Activated naive CD4-positive, alpha-beta T cell treated with anti-CD3 and anti-CD28 coated beads for 36 hours (primary cell): ENCODE results near the gene SYNE2. TPM values are rescaled to one million over a fixed set of nuclear protein-coding genes. Genes with fewer than 3 reads are reported as not detected.
"Not testable (repeated sequence)": the region's sequence is repeated elsewhere in the genome, so short reads cannot be mapped to it uniquely, and the experiment has no call there.

Experiments used
- CTCF ChIA-PET: fragments of 350-600 bp; sonication (Branson Sonifier 250); formaldehyde crosslinking; loops from one replicate; lab custom pipeline; 2021; ENCODE audit warnings: antibody characterized with exemption; lab: Charles Lee
- DNase-seq: peaks from one replicate; pipeline ENCODE4 v3.0.0-alpha.2; 2020
- H3K27ac Mint-ChIP-seq: one replicate; pipeline ENCODE4 v1.8.0; 2021; ENCODE audit warnings: mild to moderate bottlenecking, mixed read lengths
- H3K27me3 Mint-ChIP-seq: one replicate; pipeline ENCODE4 v1.8.0; 2021; ENCODE audit warnings: low read depth, mixed read lengths
- H3K36me3 Mint-ChIP-seq: one replicate; pipeline ENCODE4 v1.8.0; 2021; ENCODE audit warnings: low read depth, mixed read lengths
- H3K4me1 Mint-ChIP-seq: one replicate; pipeline ENCODE4 v1.8.0; 2021; ENCODE audit warnings: low read depth, mixed read lengths
- H3K4me3 Mint-ChIP-seq: one replicate; pipeline ENCODE4 v1.8.0; 2021; ENCODE audit warnings: mild to moderate bottlenecking, moderate library complexity, mixed read lengths
- H3K9me3 Mint-ChIP-seq: one replicate; pipeline ENCODE4 v1.8.0; 2021; ENCODE audit warnings: mixed read lengths
- intact Hi-C: fragments of 100-400 bp; cut with micrococcal nuclease; formaldehyde crosslinking; loops from one replicate; pipeline ENCODE4 v1.15.1; 2023
- total RNA-seq, 2 experiments: library from RNA; stranded (reverse); gene quantifications; one replicate each; pipeline ENCODE4 v1.2.3, GENCODE V29; 2021

The SYNE2 gene
- total RNA-seq = 10 to 100 TPM; 22.1 to 22.3 TPM

- H3K27me3 Mint-ChIP-seq = no peaks in the 10 kb centered on the region
- peaks cover 38% of the 10 kb centered on the region for H3K4me1 Mint-ChIP-seq
- H3K27ac Mint-ChIP-seq = peak within 1 kb of the TSS; percentile 87
These were observed at the start of gene SYNE2 for GRCh38 chr14:63852817-63853731. SYNE2 (plus strand) TSS chr14:63853004; CDS start chr14:63909149, 56,145 bp downstream.

GRCh38 chr14:63803221-63803791, 49.5 kb upstream of the SYNE2 start:
- CTCF ChIA-PET, DNase-seq, H3K4me1 Mint-ChIP-seq, H3K27ac Mint-ChIP-seq, intact Hi-C loops, H3K36me3 Mint-ChIP-seq, H3K9me3 Mint-ChIP-seq, H3K4me3 Mint-ChIP-seq, H3K27me3 Mint-ChIP-seq: not testable (repeated sequence)

More at GRCh38 chr14:63852817-63853731, at the start of gene SYNE2:
- peak; percentile 84 for DNase-seq
- intact Hi-C loops = loop anchor here (1.0 to 10.0 kb wide), 13 partner anchors 58 to 1072 kb away; partner anchors contain the start of genes ESR2, HSPA2, MTHFD1 and PPP1R36
- Mint-ChIP-seq H3K4me3 (peak within 1 kb of the TSS; percentile 93), H3K36me3 (peaks cover 3% of the 10 kb centered on the region), H3K9me3 (no peaks in the 10 kb centered on the region)
- CTCF ChIA-PET = interaction anchor here (0.6 to 2.3 kb wide), 12 partner anchors 11 to 157 kb away, joined by 3 to 6 read pairs (median 3); no protein-coding TSS in a partner anchor

- H3K27me3 Mint-ChIP-seq, H3K36me3 Mint-ChIP-seq, DNase-seq, H3K4me1 Mint-ChIP-seq, H3K27ac Mint-ChIP-seq, intact Hi-C loops, H3K9me3 Mint-ChIP-seq, H3K4me3 Mint-ChIP-seq: not testable (repeated sequence)
- CTCF ChIA-PET = interaction anchor here (0.6 kb wide), 1 partner anchor 40 kb away, joined by 4 read pairs; no protein-coding TSS in a partner anchor
These were observed 46.7 kb upstream of the SYNE2 start for GRCh38 chr14:63806064-63806463.

GRCh38 chr14:63811692-63812091, 41.1 kb upstream of the SYNE2 start:
- H3K4me3 Mint-ChIP-seq, intact Hi-C loops, H3K27ac Mint-ChIP-seq: not testable (repeated sequence)

GRCh38 chr14:63833728-63834127, 19.1 kb upstream of the SYNE2 start:
- CTCF ChIA-PET = interaction anchor here (0.7 kb wide), 1 partner anchor 8 kb away, joined by 3 read pairs; no protein-coding TSS in a partner anchor
- Mint-ChIP-seq H3K4me3 (no peak overlapping the region), H3K27me3 (no peaks in the 10 kb centered on the region), H3K36me3 (no peaks in the 10 kb centered on the region), H3K9me3 (no peaks in the 10 kb centered on the region), H3K27ac (no peak overlapping the region), H3K4me1 (no peaks in the 10 kb centered on the region)
- intact Hi-C loops = no loop called here
- no peak for DNase-seq

More at GRCh38 chr14:63811692-63812091, 41.1 kb upstream of the SYNE2 start:
- H3K36me3 Mint-ChIP-seq, CTCF ChIA-PET, DNase-seq, H3K4me1 Mint-ChIP-seq, H3K9me3 Mint-ChIP-seq, H3K27me3 Mint-ChIP-seq: not testable (repeated sequence)

- Mint-ChIP-seq H3K9me3 (peaks cover 7% of the 10 kb centered on the region), H3K36me3 (no peaks in the 10 kb centered on the region), H3K4me1 (no peaks in the 10 kb centered on the region), H3K27me3 (no peaks in the 10 kb centered on the region), H3K27ac (no peak overlapping the region), H3K4me3 (no peak overlapping the region)
- intact Hi-C loops = loop anchor here (1.0 kb wide), 1 partner anchor 453 kb away; the partner anchor contains the start of gene ESR2
- CTCF ChIA-PET = interaction anchor here (0.6 to 1.6 kb wide), 6 partner anchors 12 to 463 kb away, joined by 3 to 6 read pairs (median 4); partner anchors contain the start of gene SYNE2
- peak; percentile 74 for DNase-seq
These were observed 11.8 kb upstream of the SYNE2 start for GRCh38 chr14:63840981-63841380.

- Mint-ChIP-seq H3K9me3 (peaks cover 7% of the 10 kb centered on the region), H3K36me3 (no peaks in the 10 kb centered on the region), H3K27ac (no peak overlapping the region), H3K4me3 (no peak overlapping the region), H3K4me1 (no peaks in the 10 kb centered on the region), H3K27me3 (no peaks in the 10 kb centered on the region)
- CTCF ChIA-PET = interaction anchor here (0.6 to 0.9 kb wide), 2 partner anchors 25 to 472 kb away, joined by 3 read pairs; no protein-coding TSS in a partner anchor
- DNase-seq = no peak
- intact Hi-C loops = no loop called here
These were observed 9.0 kb upstream of the SYNE2 start for GRCh38 chr14:63843796-63844195.

- no peak overlapping the region for H3K27ac Mint-ChIP-seq
- DNase-seq = no peak
- intact Hi-C loops = no loop called here
- H3K4me3 Mint-ChIP-seq = no peak overlapping the region
- H3K36me3 Mint-ChIP-seq = no peaks in the 10 kb centered on the region
- CTCF ChIA-PET = no interaction called here
- peaks cover 2% of the 10 kb centered on the region for H3K4me1 Mint-ChIP-seq
- H3K9me3 Mint-ChIP-seq = no peaks in the 10 kb centered on the region
- H3K27me3 Mint-ChIP-seq = no peaks in the 10 kb centered on the region
These were observed 3.9 kb upstream of the SYNE2 start for GRCh38 chr14:63848890-63849289.

- H3K4me1 Mint-ChIP-seq = peaks cover 32% of the 10 kb centered on the region
- intact Hi-C loops = loop anchor here (2.0 to 10.0 kb wide), 11 partner anchors 58 to 1072 kb away; partner anchors contain the start of genes ESR2, HSPA2, MTHFD1 and PPP1R36
- CTCF ChIA-PET = interaction anchor here (0.6 to 2.3 kb wide), 10 partner anchors 11 to 158 kb away, joined by 3 to 6 read pairs (median 4); no protein-coding TSS in a partner anchor
- no peaks in the 10 kb centered on the region for H3K27me3 Mint-ChIP-seq
- H3K4me3 Mint-ChIP-seq = peak overlapping the region; percentile 93
- H3K36me3 Mint-ChIP-seq = no peaks in the 10 kb centered on the region
- no peak for DNase-seq
- H3K9me3 Mint-ChIP-seq = no peaks in the 10 kb centered on the region
- peak overlapping the region; percentile 22 for H3K27ac Mint-ChIP-seq
These were observed 460 bp upstream of the SYNE2 start for GRCh38 chr14:63852271-63852816.

- H3K9me3 Mint-ChIP-seq = no peaks in the 10 kb centered on the region
- H3K4me1 Mint-ChIP-seq = peaks cover 40% of the 10 kb centered on the region
- intact Hi-C loops = loop anchor here (1.0 to 10.0 kb wide), 14 partner anchors 15 to 1071 kb away; partner anchors contain the start of genes ESR2, HSPA2, MTHFD1 and PPP1R36
- peak overlapping the region; percentile 87 for H3K27ac Mint-ChIP-seq
- H3K27me3 Mint-ChIP-seq = no peaks in the 10 kb centered on the region
- H3K36me3 Mint-ChIP-seq = peaks cover 3% of the 10 kb centered on the region
- DNase-seq = peak; percentile 62
- peak overlapping the region; percentile 93 for H3K4me3 Mint-ChIP-seq
- CTCF ChIA-PET = interaction anchor here (0.6 to 2.3 kb wide), 4 partner anchors 8 to 128 kb away, joined by 3 to 5 read pairs (median 4); no protein-coding TSS in a partner anchor
These were observed 1.1 kb downstream of the SYNE2 start for GRCh38 chr14:63853831-63854293.

GRCh38 chr14:63854330-63854729, 1.5 kb downstream of the SYNE2 start:
- DNase-seq = no peak
- no peaks in the 10 kb centered on the region for H3K9me3 Mint-ChIP-seq
- H3K27ac Mint-ChIP-seq = peak overlapping the region; percentile 87
- no peaks in the 10 kb centered on the region for H3K27me3 Mint-ChIP-seq
- peak overlapping the region; percentile 93 for H3K4me3 Mint-ChIP-seq
- peaks cover 42% of the 10 kb centered on the region for H3K4me1 Mint-ChIP-seq
- H3K36me3 Mint-ChIP-seq = peaks cover 3% of the 10 kb centered on the region
- CTCF ChIA-PET = interaction anchor here (0.6 to 2.3 kb wide), 3 partner anchors 8 to 127 kb away, joined by 3 to 5 read pairs (median 3); no protein-coding TSS in a partner anchor
- intact Hi-C loops = loop anchor here (2.0 to 10.0 kb wide), 6 partner anchors 14 to 1070 kb away; partner anchors contain the start of genes HSPA2, MTHFD1, PPP1R36 and PPP2R5E
